ENCODE data around the gene DICER1.

DICER1 gene

GRCh38 chr14:95193081-95193480 lies 35.8 kb upstream of the DICER1 start:
- Histone ChIP-seq H3K4me3 (replicated peaks; ENCODE audit: insufficient read depth, low read length) (no peak overlapping the region), H3K27ac (replicated peaks) (no peak overlapping the region), H3K27me3 (ENCODE audit: insufficient read depth, poor library complexity, severe bottlenecking) (no peaks in the 10 kb centered on the region)
- DNase-seq (ENCODE audit: low read depth in 1 of 2, low spot score in 1 of 2): no peak
- TF ChIP-seq GABPA (IDR thresholded peaks at IDR 0.05; ENCODE audit: low read depth): no peak
- no peak for TF ChIP-seq REST (IDR thresholded peaks at IDR 0.05; ENCODE audit: insufficient replicate concordance, low read depth)
- TF ChIP-seq SPI1 (IDR thresholded peaks at IDR 0.05; ENCODE audit: borderline replicate concordance, low read depth): no peak
- no peak for TF ChIP-seq POLR2AphosphoS5 (IDR thresholded peaks at IDR 0.05; ENCODE audit: low read depth)
- no peak for TF ChIP-seq CTCF (IDR thresholded peaks at IDR 0.05; ENCODE audit: insufficient read depth, low read length)

- Histone ChIP-seq H3K27me3 (ENCODE audit: insufficient read depth, poor library complexity, severe bottlenecking) (no peaks in the 10 kb centered on the region), H3K27ac (replicated peaks) (no peak overlapping the region), H3K4me3 (replicated peaks; ENCODE audit: insufficient read depth, low read length) (no peak overlapping the region)
- TF ChIP-seq CTCF (IDR thresholded peaks at IDR 0.05; ENCODE audit: insufficient read depth, low read length): no peak
- no peak for TF ChIP-seq POLR2AphosphoS5 (IDR thresholded peaks at IDR 0.05; ENCODE audit: low read depth)
- TF ChIP-seq GABPA (IDR thresholded peaks at IDR 0.05; ENCODE audit: low read depth): no peak
- no peak for TF ChIP-seq REST (IDR thresholded peaks at IDR 0.05; ENCODE audit: insufficient replicate concordance, low read depth)
- TF ChIP-seq SPI1 (IDR thresholded peaks at IDR 0.05; ENCODE audit: borderline replicate concordance, low read depth): no peak
- no peak for DNase-seq (ENCODE audit: low read depth in 1 of 2, low spot score in 1 of 2)
Measured at GRCh38 chr14:95192311-95192710, 35.0 kb upstream of the DICER1 start.

- no peak for DNase-seq (ENCODE audit: low read depth in 1 of 2, low spot score in 1 of 2)
- H3K4me3 ChIP-seq (replicated peaks; ENCODE audit: insufficient read depth, low read length): no peak overlapping the region
- H3K27ac ChIP-seq (replicated peaks): no peak overlapping the region
- H3K27me3 ChIP-seq (ENCODE audit: insufficient read depth, poor library complexity, severe bottlenecking): no peaks in the 10 kb centered on the region
- TF ChIP-seq REST (IDR thresholded peaks at IDR 0.05; ENCODE audit: insufficient replicate concordance, low read depth): no peak
- no peak for TF ChIP-seq POLR2AphosphoS5 (IDR thresholded peaks at IDR 0.05; ENCODE audit: low read depth)
- no peak for TF ChIP-seq CTCF (IDR thresholded peaks at IDR 0.05; ENCODE audit: insufficient read depth, low read length)
- no peak for TF ChIP-seq GABPA (IDR thresholded peaks at IDR 0.05; ENCODE audit: low read depth)
- no peak for TF ChIP-seq SPI1 (IDR thresholded peaks at IDR 0.05; ENCODE audit: borderline replicate concordance, low read depth)
Measured at GRCh38 chr14:95191445-95192199, 34.3 kb upstream of the DICER1 start.
